NCI-H748 (cell line): Measurements from ENCODE around the gene TAS2R41.
"Not testable (repeated sequence)": the region's sequence is repeated elsewhere in the genome, so short reads cannot be mapped to it uniquely, and the experiment has no call there.

Experiments
- DNase-seq: peaks from one replicate; lab custom pipeline; 2025; ENCODE audit not compliant: unreplicated experiment; lab: John Stamatoyannopoulos, UW

TAS2R41 gene

DNA sequence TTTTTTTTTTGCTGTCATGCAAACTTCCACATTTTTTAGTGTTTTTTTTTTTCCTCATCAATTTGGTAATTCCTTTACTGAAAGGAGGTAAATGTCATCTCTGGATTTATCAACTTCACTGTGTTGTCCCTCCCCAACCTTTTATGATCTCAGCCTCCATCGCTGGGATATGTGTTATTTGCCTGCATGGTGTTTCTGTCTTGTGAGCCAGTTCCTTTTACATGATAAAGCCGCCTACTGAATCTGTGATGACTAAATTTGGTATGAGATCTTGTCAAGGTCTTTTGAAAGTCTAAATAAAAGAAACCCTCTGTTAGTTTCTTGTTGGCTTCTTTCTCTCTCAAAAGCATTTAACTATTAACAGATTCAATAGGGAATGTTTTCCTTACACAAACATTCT lies 39.3 kb downstream of the TAS2R41 start:
- no peak for DNase-seq

- DNase-seq = no peak
Observed at GRCh38 chr7:143518521-143518920, 40.8 kb downstream of the TAS2R41 start.

DNA sequence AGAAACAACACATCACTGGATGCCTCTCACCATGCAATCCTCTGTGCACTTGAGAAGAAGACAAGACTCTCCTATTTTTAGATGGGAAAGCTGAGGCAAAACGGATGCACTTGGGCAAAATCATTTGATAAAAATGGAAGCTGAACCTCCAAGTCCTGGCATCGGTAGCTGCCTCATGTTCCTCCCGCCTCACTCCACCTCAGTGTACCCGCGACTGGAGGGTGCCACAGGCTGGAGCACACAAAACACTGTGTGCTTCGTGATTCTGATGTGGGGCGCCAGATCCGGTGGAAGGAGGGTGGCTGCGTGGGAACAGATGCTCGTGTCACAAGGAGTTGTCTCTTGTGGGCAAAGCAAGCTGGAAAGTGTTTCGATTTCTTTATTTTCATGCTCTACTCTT lies 41.3 kb downstream of the TAS2R41 start:
- DNase-seq = no peak

GRCh38 chr7:143519411-143520131 lies 41.9 kb downstream of the TAS2R41 start:
- peak; percentile 16 for DNase-seq

GRCh38 chr7:143522309-143522916 lies 44.7 kb downstream of the TAS2R41 start:
- DNase-seq = not testable (repeated sequence)
